Measurements from ENCODE around the gene ZNF341.

ZNF341 gene

DNA sequence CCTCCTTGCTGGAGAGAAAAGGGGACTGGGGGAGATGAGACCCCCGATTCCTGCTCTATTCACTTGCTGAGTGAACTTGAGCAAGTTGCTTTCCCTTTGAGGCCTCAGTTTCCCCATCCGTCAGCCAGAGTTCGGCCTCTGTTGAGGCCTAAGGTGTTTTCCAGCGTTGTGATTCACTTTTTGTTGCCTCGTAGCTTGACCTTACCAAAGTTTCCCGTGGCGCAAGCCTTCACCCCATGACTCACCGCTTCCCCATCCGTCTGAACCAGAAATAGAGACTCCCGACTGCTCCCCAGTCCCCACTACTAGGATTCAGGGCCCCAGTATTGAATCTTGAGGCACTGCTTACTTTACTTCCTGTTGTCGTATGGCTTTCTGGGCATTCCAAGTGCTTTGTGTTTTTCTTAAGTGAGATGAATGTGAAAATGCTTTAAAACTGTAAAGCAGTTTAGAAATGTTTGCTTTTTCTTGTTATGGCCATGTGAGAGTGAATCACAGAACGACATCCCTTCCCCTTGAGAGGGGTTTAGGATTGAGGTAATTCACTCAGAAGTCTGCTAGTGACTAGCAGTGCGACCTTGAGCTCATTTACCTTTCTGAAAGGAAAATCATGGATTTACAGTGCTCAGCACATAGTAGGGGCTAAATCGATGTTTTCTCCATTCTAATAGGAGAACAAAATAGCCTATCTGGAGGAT lies 80.5 kb downstream of the ZNF341 start:
- DNase-seq (ENCODE audit: low read depth, low spot score), result no peak
- H3K4me3 ChIP-seq (ENCODE audit: low read length), result peak overlapping the region; percentile 95

DNA sequence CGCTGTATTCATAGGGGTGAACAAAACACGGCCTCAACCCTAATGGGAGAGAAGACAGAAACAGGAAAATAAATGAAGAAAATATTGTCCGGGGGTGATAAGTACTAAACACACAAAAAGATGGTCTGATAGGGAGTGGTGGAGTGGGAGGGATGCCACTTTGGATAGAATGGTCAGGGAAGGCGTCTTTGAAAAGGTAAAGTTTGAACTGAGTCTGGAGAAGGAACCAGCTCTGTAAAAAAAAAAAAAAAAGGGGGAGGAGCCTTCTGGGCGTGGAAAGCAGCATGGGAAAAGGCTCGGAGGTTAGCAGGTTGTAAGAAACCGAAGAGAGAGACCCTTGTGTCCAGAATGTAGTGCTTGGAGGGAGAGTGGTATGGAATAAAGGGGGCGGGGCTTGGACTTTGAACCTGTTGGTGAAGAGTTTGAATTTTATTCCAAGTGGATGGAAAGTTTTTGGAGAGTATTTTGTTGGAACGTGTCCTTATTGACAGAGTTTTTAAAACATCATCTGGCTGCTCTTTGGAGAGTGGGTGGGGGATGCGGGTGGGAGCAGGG lies 81.2 kb downstream of the ZNF341 start:
- DNase-seq (ENCODE audit: low read depth, low spot score), result no peak

DNA sequence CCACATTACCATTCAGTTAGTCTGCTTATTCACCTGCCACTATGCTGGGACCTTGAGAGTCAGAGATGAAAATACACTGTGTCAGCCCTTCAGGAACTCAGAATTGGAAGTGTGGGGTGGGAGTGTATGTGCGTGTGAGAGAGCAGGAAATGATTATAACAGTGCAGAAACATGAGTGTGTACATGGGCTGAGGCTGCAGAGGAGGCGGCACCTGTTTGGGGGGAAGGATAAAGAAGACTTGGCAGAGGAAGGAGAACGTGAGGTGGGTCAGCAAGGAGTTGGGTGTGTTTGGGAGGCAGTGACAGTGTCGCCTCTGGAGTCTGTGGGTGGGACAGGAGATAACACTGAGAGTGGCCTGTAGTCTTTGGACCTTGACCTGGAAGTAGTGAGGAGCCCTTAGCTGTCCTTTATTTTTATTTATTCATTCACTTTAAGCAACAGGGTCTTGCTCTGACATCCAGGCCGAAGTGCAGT lies 82.5 kb downstream of the ZNF341 start:
- no peak for DNase-seq (ENCODE audit: low read depth, low spot score)
- H3K4me3 ChIP-seq (ENCODE audit: low read length), result no peak overlapping the region

More for the DNA sequence above, 81.2 kb downstream of the ZNF341 start:
- H3K4me3 ChIP-seq (ENCODE audit: low read length), result peak overlapping the region; percentile 95

DNA sequence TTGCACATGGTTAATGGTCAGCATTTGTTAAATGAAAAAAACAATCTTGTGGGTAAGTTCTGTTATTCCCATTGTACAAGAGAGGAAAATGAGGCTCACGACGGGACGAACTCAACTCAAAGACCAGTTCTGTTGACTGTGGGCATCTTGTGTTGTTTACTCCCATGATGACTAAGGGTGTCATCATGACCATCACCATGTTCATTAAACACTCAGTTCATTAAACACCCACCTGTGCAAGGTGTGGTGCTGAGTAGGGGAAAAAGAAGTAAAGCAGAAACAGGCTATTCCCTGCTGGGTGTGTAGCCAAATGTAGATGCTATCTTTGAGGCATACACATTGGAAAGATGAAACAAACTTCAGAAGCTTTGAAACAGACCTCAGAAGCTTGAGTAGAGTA lies 83.9 kb downstream of the ZNF341 start:
- no peak for DNase-seq (ENCODE audit: low read depth, low spot score)
- H3K4me3 ChIP-seq (ENCODE audit: low read length), result no peak overlapping the region

DNA sequence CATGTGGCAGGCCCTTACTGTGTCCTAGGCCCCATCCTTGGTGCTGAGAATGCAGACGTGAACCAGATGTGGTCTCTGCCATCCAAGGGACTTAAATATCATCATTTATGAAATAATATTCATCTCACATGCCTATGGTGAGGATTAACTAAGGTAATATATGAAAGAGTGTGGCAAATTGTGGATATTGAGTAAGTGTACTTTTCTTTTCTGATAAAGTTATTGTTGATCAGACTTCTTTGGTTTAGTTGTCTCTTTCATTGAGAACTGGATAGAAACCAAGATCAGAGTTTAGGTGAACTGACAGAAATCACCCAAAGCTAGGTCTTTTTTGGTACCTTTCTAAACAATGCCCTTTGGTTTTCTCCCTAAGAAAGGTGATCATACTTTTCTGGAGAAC lies 84.4 kb downstream of the ZNF341 start:
- DNase-seq (ENCODE audit: low read depth, low spot score), result no peak
- no peak overlapping the region for H3K4me3 ChIP-seq (ENCODE audit: low read length)

DNA sequence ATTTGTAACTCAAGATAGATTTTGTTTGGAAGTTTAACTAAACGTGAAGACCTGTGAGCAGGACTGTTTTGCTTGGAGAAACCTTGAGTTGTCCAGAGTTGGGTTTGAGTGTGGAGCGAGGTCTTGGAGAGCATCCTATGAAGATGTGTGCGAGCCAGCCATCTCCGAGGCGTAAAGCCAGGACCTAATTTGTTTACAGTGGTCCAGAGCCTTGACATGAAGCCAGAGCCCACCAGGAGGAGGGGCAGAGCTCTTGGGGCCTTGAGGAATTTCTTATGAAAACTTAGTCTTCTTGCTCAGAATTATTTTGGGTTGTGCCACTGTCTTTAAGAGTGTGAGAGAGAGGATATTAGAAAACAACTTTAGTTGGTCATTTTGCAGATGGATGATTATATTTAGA lies 85.6 kb downstream of the ZNF341 start:
- no peak overlapping the region for H3K4me3 ChIP-seq (ENCODE audit: low read length)
- no peak for DNase-seq (ENCODE audit: low read depth, low spot score)

- no peak for DNase-seq (ENCODE audit: low read depth, low spot score)
- H3K4me3 ChIP-seq (ENCODE audit: low read length), result no peak overlapping the region
Observed at GRCh38 chr20:33819456-33819855, 87.7 kb downstream of the ZNF341 start.

DNA sequence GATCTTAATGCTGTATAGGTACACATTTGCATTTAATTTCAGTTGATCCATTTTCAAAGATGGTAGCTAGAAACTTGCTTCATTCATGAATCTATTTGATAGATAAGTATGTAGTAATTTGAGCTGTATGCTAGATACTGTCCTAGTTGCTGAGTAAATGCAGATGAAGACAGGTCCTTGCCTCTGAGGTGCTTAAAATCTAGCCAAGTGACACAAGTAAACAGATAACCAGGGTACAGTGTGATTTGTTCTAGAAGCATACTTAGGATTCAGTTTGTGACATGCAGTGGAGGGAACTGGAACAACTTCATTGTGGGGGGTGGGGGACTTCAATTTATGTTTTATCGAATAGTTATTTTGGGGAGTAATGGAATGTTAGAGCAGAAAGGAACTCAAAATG lies 88.6 kb downstream of the ZNF341 start:
- no peak for DNase-seq (ENCODE audit: low read depth, low spot score)

DNA sequence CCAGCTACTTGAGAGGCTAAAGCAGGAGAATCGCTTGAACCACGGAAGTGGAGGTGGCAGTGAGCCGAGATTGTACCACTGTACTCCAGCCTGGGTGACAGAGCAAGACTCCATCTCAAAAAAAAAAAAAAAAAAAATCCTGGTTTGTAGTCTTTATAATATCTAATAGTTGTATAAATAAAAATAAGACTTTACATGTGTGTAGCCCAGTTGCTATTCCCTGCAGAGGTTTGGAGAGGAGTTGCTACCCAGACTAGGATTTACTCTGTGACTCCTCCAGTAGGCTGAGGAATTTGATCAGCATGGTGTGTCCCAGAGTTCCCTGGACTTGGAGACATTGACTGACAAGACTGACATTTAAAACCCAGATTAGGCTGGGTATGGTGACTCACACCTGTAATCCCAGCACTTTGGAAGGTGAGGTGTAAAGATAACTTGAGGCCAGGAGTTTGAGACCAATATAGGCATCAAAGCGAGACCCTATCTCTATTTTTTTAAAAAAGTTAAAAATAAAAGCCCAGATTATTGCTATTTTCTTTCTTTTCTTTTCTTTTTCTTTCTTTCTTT lies 89.6 kb downstream of the ZNF341 start:
- no peak for DNase-seq (ENCODE audit: low read depth, low spot score)

More for the DNA sequence above, 88.6 kb downstream of the ZNF341 start:
- no peak overlapping the region for H3K4me3 ChIP-seq (ENCODE audit: low read length)

DNA sequence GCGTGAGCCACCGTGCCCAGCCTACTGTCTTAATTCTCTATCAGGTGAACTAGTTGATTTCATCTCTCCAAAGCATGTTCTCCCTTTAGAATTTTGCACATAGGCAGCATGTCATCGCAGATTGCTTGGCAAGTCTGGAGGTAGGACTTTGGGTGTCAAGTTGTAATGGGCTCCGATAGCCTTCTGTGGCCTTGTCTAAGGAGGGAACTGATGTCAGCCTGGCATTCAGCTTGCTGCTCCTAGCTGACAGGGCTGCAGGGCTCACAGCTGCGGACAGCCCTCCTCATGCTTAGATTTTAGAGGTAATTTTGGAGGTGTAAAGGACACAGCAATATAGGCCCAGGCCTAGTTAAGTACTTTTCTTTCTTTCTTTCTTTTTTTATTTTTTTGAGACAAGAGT lies 90.6 kb downstream of the ZNF341 start:
- DNase-seq (ENCODE audit: low read depth, low spot score), result no peak
- H3K4me3 ChIP-seq (ENCODE audit: low read length), result no peak overlapping the region

More for the DNA sequence above, 89.6 kb downstream of the ZNF341 start:
- no peak overlapping the region for H3K4me3 ChIP-seq (ENCODE audit: low read length)

DNA sequence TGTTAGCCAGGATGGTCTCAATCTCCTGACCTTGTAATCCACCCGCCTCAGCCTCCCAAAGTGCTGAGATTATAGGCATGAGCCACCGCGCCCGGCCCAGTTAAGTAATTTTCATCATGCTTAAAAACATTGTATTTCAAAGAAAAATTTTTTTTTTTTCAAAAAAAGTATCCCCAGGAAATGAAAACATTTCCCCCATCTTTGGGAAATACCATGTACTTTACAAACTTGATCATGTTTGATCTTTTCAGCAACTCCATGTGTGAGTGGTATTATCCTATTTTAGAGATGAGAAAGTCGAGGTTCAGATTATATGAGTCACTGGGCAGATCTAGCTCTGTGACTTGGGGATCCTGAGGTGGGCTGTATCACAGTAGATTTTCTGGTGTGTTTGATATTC lies 91.2 kb downstream of the ZNF341 start:
- DNase-seq (ENCODE audit: low read depth, low spot score), result no peak
- no peak overlapping the region for H3K4me3 ChIP-seq (ENCODE audit: low read length)

DNA sequence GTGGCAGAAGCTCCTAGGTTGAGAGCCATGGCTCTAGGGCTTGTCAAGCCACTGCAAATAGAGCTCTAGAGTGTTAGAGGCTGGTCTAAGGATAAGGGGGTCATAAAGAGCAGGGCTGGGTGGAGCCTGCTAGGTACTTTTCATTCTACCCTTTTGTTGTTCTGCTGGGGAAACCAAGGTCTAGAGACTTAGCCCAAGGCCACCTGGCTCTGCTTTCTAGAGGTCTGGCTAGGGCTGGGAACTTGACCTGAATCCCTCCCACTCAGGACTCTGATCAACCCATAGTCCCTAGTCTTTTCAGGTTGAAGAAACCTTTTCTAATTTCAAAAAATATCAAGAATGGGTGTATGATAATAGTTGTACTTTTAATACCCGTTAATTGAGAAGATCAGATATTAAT lies 93.1 kb downstream of the ZNF341 start:
- DNase-seq (ENCODE audit: low read depth, low spot score), result no peak
- H3K4me3 ChIP-seq (ENCODE audit: low read length), result no peak overlapping the region

GRCh38 chr20:33825340-33826269 lies 93.8 kb downstream of the ZNF341 start:
- DNase-seq (ENCODE audit: low read depth, low spot score), result no peak
- no peak overlapping the region for H3K4me3 ChIP-seq (ENCODE audit: low read length)

DNA sequence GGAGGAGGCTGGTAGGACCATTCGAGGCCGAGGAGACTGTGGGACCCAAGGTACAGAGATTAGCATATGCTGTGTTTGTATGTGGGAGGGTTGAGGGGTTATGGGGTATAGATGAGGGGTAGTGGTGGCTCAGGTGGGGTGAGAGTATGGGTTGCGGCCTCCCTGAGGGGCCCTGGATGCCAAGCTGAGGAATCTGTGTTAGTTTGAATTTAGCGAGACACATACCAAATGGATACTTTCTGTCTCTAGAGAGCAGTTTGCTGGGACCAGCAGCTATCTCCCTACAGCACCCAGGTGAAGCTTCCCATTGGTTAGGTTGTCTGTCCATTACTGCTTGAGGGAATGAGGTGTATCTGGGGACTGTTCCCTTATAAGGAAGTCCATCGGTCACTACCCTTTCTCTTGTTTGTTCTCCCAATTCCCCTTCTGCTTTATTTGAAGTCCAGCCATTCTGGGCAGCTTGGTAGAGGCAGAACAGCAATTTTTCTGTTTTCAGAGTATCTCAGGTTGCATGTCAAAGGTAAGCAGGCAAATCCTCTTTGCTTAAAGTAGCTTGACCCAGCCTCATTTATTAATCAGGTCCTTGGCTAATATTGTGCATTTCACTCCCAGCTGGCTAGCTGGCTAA lies 94.6 kb downstream of the ZNF341 start:
- H3K4me3 ChIP-seq (ENCODE audit: low read length), result no peak overlapping the region
- no peak for DNase-seq (ENCODE audit: low read depth, low spot score)

GRCh38 chr20:33827109-33827508 lies 95.3 kb downstream of the ZNF341 start:
- DNase-seq (ENCODE audit: low read depth, low spot score), result no peak
- no peak overlapping the region for H3K4me3 ChIP-seq (ENCODE audit: low read length)

GRCh38 chr20:33827634-33828325 lies 96.0 kb downstream of the ZNF341 start:
- no peak overlapping the region for H3K4me3 ChIP-seq (ENCODE audit: low read length)
- DNase-seq (ENCODE audit: low read depth, low spot score), result no peak

- peak; percentile 83 for DNase-seq (ENCODE audit: low read depth, low spot score)
- H3K4me3 ChIP-seq (ENCODE audit: low read length), result peak overlapping the region; percentile 1
Observed at GRCh38 chr20:33828326-33828844, 96.6 kb downstream of the ZNF341 start.

GRCh38 chr20:33828967-33829560 lies 97.3 kb downstream of the ZNF341 start:
- DNase-seq (ENCODE audit: low read depth, low spot score), result no peak
- peak overlapping the region; percentile 1 for H3K4me3 ChIP-seq (ENCODE audit: low read length)

Data from Jurkat, Clone E6-1 (cell line).